SH-SY5Y (cell line): ENCODE results near the gene PPHLN1.

Experiments
- GATA2 ChIP-seq: IDR thresholded peaks from 2 replicates; pipeline ENCODE4 v1.6.1; 2011; ENCODE audit warnings: mild to moderate bottlenecking, low read depth, low read length
- GATA3 ChIP-seq: IDR thresholded peaks from 2 replicates; pipeline ENCODE4 v1.6.1; 2011; ENCODE audit warnings: low read depth, mild to moderate bottlenecking, low read length, moderate library complexity

GRCh38 chr12:42286741-42287140 is 39.2 kb upstream of the PPHLN1 start:
- no peak for TF ChIP-seq GATA2
- no peak for TF ChIP-seq GATA3
